Panc1 (cell line): ENCODE data around the gene TMEM163. TPM values are rescaled to one million over a fixed set of nuclear protein-coding genes. Genes with fewer than 3 reads are reported as not detected.

Experiments
- ATAC-seq: fragments of 200-7000 bp; cut with Tn5 transposase; 2 replicates; pipeline ENCODE4 v1.9.1; 2020; ENCODE audit warnings: mild to moderate bottlenecking, moderate library complexity
- BruUV-seq: library from RNA; stranded (reverse); fragments of 400-500 nt; replicated peaks from 2 replicates; lab custom pipeline; 2021; lab: Mats Ljungman, UMichigan
- CTCF ChIA-PET: fragments of 300-600 bp; sonication (Branson Sonifier 250); formaldehyde crosslinking; loops from one replicate; lab custom pipeline; 2022; ENCODE audit warnings: antibody characterized with exemption; lab: Charles Lee
- POLR2A ChIA-PET: fragments of 300-600 bp; sonication (Branson Sonifier 250); formaldehyde crosslinking; loops from one replicate; lab custom pipeline; 2022; ENCODE audit warnings: antibody characterized with exemption; lab: Charles Lee
- DNase-seq: peaks from one replicate; pipeline ENCODE4 v3.0.0-alpha.2; 2010; ENCODE audit warnings: low read depth, low spot score
- H3K27ac ChIP-seq: 2 replicates; pipeline ENCODE4 v1.5.1; 2011; ENCODE audit warnings: mild to moderate bottlenecking, low read length, inconsistent platforms
- H3K27me3 ChIP-seq: fragments of 200-500 bp; sonication (Bioruptor generic); 2 replicates; pipeline ENCODE4 v1.6.0; 2014; ENCODE audit warnings: low read length, inconsistent platforms; ENCODE audit not compliant: control insufficient read depth, insufficient read depth
- H3K36me3 ChIP-seq: fragments of 200-500 bp; sonication (Bioruptor generic); 2 replicates; pipeline ENCODE4 v1.5.1; 2014; ENCODE audit warnings: inconsistent platforms, mild to moderate bottlenecking, low read length, moderate library complexity; ENCODE audit not compliant: control insufficient read depth, insufficient read depth
- H3K4me1 ChIP-seq: 2 replicates; pipeline ENCODE4 v1.5.1; 2011; ENCODE audit warnings: inconsistent platforms, mild to moderate bottlenecking, low read length, moderate library complexity; ENCODE audit not compliant: control insufficient read depth, insufficient read depth
- H3K4me3 ChIP-seq, 2 experiments: 2 replicates each; pipeline ENCODE4 v1.5.1; 2011 to 2012; ENCODE audit warnings: low read depth in 2 of 2, low read length in 2 of 2, mild to moderate bottlenecking in 2 of 2, inconsistent platforms in 1 of 2, moderate library complexity in 1 of 2
- H3K9me3 ChIP-seq: fragments of 200-500 bp; sonication (Bioruptor generic); 2 replicates; pipeline ENCODE4 v1.5.1; 2014; ENCODE audit warnings: low read depth, mild to moderate bottlenecking, inconsistent platforms, low read length, moderate library complexity; ENCODE audit not compliant: control insufficient read depth, insufficient read depth
- CTCF ChIP-seq: fragments of 450-650 bp; IDR thresholded peaks from 2 replicates; pipeline ENCODE4 v1.5.1; 2017; ENCODE audit warnings: mild to moderate bottlenecking
- POLR2AphosphoS5 ChIP-seq: IDR thresholded peaks from 2 replicates; pipeline ENCODE4 v1.6.1; 2012; ENCODE audit warnings: mild to moderate bottlenecking, low read depth, low read length, moderate library complexity
- REST ChIP-seq, 2 experiments: IDR thresholded peaks; 2 replicates each; pipeline ENCODE4 v1.6.1; 2011 to 2012; ENCODE audit warnings: low read depth in 2 of 2, control low read depth in 1 of 2, low read length in 1 of 2, mild to moderate bottlenecking in 1 of 2, moderate library complexity in 1 of 2; ENCODE audit not compliant: insufficient read depth in 1 of 2
- SIN3A ChIP-seq: IDR thresholded peaks from 2 replicates; pipeline ENCODE4 v1.6.1; 2012; ENCODE audit warnings: low read depth, mild to moderate bottlenecking, low read length, moderate library complexity, borderline replicate concordance; ENCODE audit not compliant: insufficient read depth
- TCF7L2 ChIP-seq: IDR thresholded peaks from 2 replicates; pipeline ENCODE4 v1.6.1; 2011; ENCODE audit warnings: mild to moderate bottlenecking, low read depth, low read length, inconsistent platforms
- in situ Hi-C: cut with HindIII; loops from 2 replicates; pipeline ENCODE4 v1.10.0; 2016; ENCODE audit warnings: low sequenced_read_pairs, low pct_unique_long_range_greater_than_20kb
- intact Hi-C: fragments of 100-400 bp; cut with micrococcal nuclease; formaldehyde crosslinking; loops from one replicate; pipeline ENCODE4 v1.10.0; 2022; ENCODE audit not compliant: unreplicated experiment
- total RNA-seq: library from RNA; stranded (reverse); gene quantifications from one replicate; pipeline ENCODE4 v1.2.1, GENCODE V29; 2021; ENCODE audit not compliant: unreplicated experiment

TMEM163 gene
- total RNA-seq, 1 experiment from 2014 or later: not detected

GRCh38 chr2:134469516-134470115 lies 249.2 kb downstream of the TMEM163 start:
- H3K27ac ChIP-seq: no peak overlapping the region
- POLR2A ChIA-PET: no interaction called here
- in situ Hi-C loops: no loop called here

GRCh38 chr2:134468776-134469175 lies 250.0 kb downstream of the TMEM163 start:
- Histone ChIP-seq H3K4me1 (no peaks in the 10 kb centered on the region), H3K36me3 (no peaks in the 10 kb centered on the region), H3K9me3 (no peaks in the 10 kb centered on the region), H3K27me3 (no peaks in the 10 kb centered on the region; the same call in 1 of the 2 replicates), H3K27ac (no peak overlapping the region), H3K4me3 (no peak overlapping the region)
- intact Hi-C loops (no loop called here), in situ Hi-C loops (no loop called here)
- CTCF ChIA-PET: no interaction called here
- no TSS peak for BruUV-seq
- no peak for TF ChIP-seq CTCF
- TF ChIP-seq POLR2AphosphoS5: no peak
- no peak for TF ChIP-seq SIN3A
- TF ChIP-seq REST (IDR thresholded peaks at IDR 0.05; ENCODE audit: insufficient read depth in 1 of 2, low read depth in 2 of 2, low read length in 1 of 2): no peak
- TF ChIP-seq TCF7L2: no peak
- DNase-seq: no peak
- POLR2A ChIA-PET: no interaction called here
- no peak for ATAC-seq

More at GRCh38 chr2:134469516-134470115, 249.2 kb downstream of the TMEM163 start:
- intact Hi-C loops: no loop called here
- DNase-seq: no peak
- ATAC-seq: no peak
- Histone ChIP-seq H3K4me3 (no peak overlapping the region), H3K36me3 (no peaks in the 10 kb centered on the region), H3K9me3 (no peaks in the 10 kb centered on the region), H3K4me1 (no peaks in the 10 kb centered on the region), H3K27me3 (no peaks in the 10 kb centered on the region; the same call in 1 of the 2 replicates)
- TF ChIP-seq POLR2AphosphoS5 (no peak), TCF7L2 (no peak), CTCF (no peak), SIN3A (no peak), REST (IDR thresholded peaks at IDR 0.05; ENCODE audit: insufficient read depth in 1 of 2, low read depth in 2 of 2, low read length in 1 of 2) (no peak)
- CTCF ChIA-PET: no interaction called here
- BruUV-seq: no TSS peak
